Vagina (tissue), 2 donors: ENCODE data around the gene RMND1. TPM values are rescaled to one million over a fixed set of nuclear protein-coding genes. Genes with fewer than 3 reads are reported as not detected.

Source experiments
- DNase-seq, 2 donors: peaks; one replicate each; pipeline ENCODE4 v3.0.0-alpha.2; 2017; ENCODE audit errors: extremely low spot score in 2 of 2
- H3K27ac ChIP-seq: fragments of 200-600 bp; sonication (generic); one replicate; pipeline ENCODE4 v1.5.1; 2019
- H3K27me3 ChIP-seq: fragments of 200-600 bp; sonication (generic); one replicate; pipeline ENCODE4 v1.5.1; 2019
- H3K36me3 ChIP-seq, 2 donors: fragments of 200-600 bp; sonication (generic); one replicate each; pipeline ENCODE4 v1.5.1; 2017 to 2019
- H3K4me1 ChIP-seq: fragments of 200-600 bp; sonication (generic); one replicate; pipeline ENCODE4 v1.5.1; 2019
- H3K4me3 ChIP-seq, 2 donors: fragments of 200-600 bp; sonication (generic); 1 replicate in 1 of 2; 2 replicates in 1 of 2; pipeline ENCODE4 v1.5.1; 2016 to 2019
- H3K9me3 ChIP-seq: fragments of 200-600 bp; sonication (generic); one replicate; pipeline ENCODE4 v1.5.1; 2019
- POLR2A ChIP-seq, 2 donors: fragments of 450-650 bp; IDR thresholded peaks; one replicate each; pipeline ENCODE4 v1.6.1; 2017; ENCODE audit warnings: antibody characterized with exemption in 2 of 2, mild to moderate bottlenecking in 2 of 2, moderate library complexity in 2 of 2
- POLR2AphosphoS5 ChIP-seq, 2 donors: sonication (generic); formaldehyde crosslinking; IDR thresholded peaks; one replicate each; pipeline ENCODE4 v1.9.0; 2017; ENCODE audit warnings: antibody characterized with exemption in 2 of 2, mild to moderate bottlenecking in 2 of 2, low read depth in 1 of 2; ENCODE audit not compliant: insufficient read depth in 1 of 2
- intact Hi-C: fragments of 100-400 bp; cut with DNase I; formaldehyde crosslinking; loops from one replicate; pipeline ENCODE4 v1.15.1; 2023
- total RNA-seq: library from RNA; depleted of rRNA; stranded (reverse); fragments of >200 nt; gene quantifications from one replicate; pipeline ENCODE4 v1.2.3, GENCODE V29; 2016
- TF ChIP-seq, protein P1 (sequence below), 3 experiments: fragments of 450-650 bp in 2 of 3; fragments of 200-600 bp in 1 of 3; sonication (generic) in 1 of 3; IDR thresholded peaks; one replicate each; pipeline ENCODE4 v1.5.1; 2017 to 2019; ENCODE audit warnings: antibody characterized with exemption in 3 of 3, mild to moderate bottlenecking in 2 of 3, moderate library complexity in 2 of 3

RMND1 gene
- total RNA-seq, 1 donor from 2014 or later = 15.7 TPM

DNA sequence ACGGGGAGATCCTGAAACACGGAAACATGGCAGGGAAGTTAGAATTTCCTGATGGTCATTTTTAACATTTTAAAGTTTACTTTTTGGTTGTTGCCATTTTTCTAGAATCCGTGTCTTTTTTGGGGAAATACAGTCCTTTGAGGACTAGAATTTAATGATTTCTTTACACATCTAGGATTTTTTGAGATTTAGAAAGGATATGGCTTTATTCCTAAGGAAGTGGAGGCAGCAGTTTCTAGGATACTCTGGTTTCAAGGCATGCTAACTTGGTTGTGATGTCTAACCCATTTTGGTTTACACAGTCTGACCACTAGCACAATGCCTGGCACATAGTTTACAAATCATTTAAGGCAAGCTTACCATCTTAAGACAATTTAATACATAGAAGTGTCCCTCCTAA is 59.5 kb downstream of the RMND1 start:
- no peak for TF ChIP-seq POLR2AphosphoS5 (IDR thresholded peaks at IDR 0.05; ENCODE audit: insufficient read depth in 1 of 2, low read depth in 1 of 2)
- TF ChIP-seq POLR2A (IDR thresholded peaks at IDR 0.05) = no peak
- TF ChIP-seq, protein P1, sequence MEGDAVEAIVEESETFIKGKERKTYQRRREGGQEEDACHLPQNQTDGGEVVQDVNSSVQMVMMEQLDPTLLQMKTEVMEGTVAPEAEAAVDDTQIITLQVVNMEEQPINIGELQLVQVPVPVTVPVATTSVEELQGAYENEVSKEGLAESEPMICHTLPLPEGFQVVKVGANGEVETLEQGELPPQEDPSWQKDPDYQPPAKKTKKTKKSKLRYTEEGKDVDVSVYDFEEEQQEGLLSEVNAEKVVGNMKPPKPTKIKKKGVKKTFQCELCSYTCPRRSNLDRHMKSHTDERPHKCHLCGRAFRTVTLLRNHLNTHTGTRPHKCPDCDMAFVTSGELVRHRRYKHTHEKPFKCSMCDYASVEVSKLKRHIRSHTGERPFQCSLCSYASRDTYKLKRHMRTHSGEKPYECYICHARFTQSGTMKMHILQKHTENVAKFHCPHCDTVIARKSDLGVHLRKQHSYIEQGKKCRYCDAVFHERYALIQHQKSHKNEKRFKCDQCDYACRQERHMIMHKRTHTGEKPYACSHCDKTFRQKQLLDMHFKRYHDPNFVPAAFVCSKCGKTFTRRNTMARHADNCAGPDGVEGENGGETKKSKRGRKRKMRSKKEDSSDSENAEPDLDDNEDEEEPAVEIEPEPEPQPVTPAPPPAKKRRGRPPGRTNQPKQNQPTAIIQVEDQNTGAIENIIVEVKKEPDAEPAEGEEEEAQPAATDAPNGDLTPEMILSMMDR (IDR thresholded peaks at IDR 0.05) = no peak
- H3K27ac ChIP-seq = peak overlapping the region; percentile 100
- peak overlapping the region; percentile 82 to 96 for H3K4me3 ChIP-seq
- H3K27me3 ChIP-seq = no peaks in the 10 kb centered on the region
- no peaks in the 10 kb centered on the region for H3K9me3 ChIP-seq
- no peak for DNase-seq
- H3K4me1 ChIP-seq = peaks cover 55% of the 10 kb centered on the region
- no peaks in the 10 kb centered on the region for H3K36me3 ChIP-seq
- intact Hi-C loops = no loop called here

DNA sequence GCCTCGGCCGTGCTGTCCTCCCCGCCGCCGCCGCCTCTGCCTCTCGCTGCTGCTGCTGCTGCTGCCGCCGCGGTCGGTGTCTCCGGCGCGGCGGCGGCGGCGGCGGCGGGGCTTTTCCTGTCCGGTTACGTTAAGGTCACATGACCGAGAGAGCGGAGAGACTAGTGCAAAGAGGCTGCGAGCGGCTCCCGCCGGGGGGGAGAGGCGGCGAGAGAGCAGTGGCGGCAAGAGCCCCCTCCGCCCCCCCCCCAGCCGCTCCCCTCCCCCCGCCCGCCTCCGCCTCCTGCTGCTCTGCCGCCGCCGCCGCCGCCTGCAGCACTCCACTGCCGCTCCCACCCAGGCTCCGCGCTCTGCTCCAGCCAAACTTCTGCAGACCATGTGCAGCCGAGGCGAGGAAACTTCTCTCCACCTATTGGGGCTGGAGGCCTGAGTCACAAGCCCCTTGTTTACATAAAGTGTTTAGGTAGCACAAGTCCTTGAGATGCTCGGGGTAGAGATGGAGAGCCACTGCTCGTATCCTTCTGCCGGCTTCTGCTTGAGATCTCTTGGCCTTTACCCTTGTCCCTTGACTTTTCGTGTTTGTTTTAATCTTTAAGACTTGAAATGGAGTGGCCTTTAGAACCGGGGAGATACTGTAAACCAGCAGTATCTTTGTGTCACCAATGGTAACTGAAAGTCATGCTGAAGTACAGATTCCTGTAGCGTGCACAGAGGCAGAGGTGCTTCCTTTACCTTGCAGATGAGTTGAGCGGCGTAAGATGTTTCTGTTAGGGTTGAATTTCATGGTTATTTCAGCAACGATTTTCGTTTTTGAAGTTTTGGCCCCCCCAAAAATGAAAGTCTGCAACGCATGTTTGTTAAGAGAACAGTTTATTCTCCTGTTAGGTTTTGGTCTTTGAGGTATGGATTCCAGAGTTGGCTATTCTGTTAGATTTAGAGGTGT is 60.2 kb downstream of the RMND1 start, which contains the start of gene ZBTB2:
ZBTB2 (minus strand) TSS at position 89 of the 943 bp plus-strand sequence. CDS start 17,922 bp downstream, outside the sequence.
- H3K4me3 ChIP-seq = peak within 1 kb of the TSS; percentile 82 to 96
- peak in 1 of 2 donors; percentile 91 for DNase-seq
- TF ChIP-seq POLR2AphosphoS5 (IDR thresholded peaks at IDR 0.05; ENCODE audit: insufficient read depth in 1 of 2, low read depth in 1 of 2) = no peak
- TF ChIP-seq POLR2A (IDR thresholded peaks at IDR 0.05) = no peak
- TF ChIP-seq, protein P1 (IDR thresholded peaks at IDR 0.05) = no peak
- intact Hi-C loops = loop anchor here (2.0 kb wide), 1 partner anchor 61 kb away; the partner anchor contains the start of gene RMND1
- H3K27ac ChIP-seq = peak within 1 kb of the TSS; percentile 100
- no peaks in the 10 kb centered on the region for H3K27me3 ChIP-seq
- H3K4me1 ChIP-seq = peaks cover 55% of the 10 kb centered on the region
- no peaks in the 10 kb centered on the region for H3K9me3 ChIP-seq
- H3K36me3 ChIP-seq = no peaks in the 10 kb centered on the region

DNA sequence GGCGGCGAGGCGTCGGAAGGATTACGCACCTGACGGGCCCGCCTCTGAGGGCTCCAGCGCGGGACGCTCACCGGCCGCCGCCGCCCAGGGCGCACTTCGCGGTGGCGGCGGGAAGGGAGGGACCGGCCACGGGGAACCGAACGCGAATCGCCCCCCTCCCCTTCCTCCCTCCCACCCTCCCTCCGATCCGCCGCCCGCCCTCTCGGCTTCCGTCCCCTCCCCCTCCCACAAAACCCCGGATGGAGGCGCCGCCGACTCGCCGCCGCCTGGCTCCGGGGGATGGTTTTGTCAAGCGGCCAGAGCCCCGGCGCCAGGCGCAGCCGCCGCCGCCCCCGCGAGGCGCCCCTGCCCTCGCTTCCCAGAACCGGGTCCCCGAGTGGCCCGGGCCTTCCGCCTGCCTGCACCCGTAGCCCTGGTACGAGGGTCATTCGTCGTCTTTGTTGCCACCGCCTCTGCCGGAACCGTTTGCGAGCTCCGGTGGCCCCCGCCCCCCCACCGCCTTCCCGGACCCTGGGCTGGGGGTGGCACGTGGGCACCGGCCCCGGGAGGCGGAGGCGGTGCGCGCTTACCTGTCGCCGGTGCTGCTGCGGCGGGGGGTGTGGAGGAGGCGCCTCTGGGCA is 61.0 kb downstream of the RMND1 start:
- TF ChIP-seq POLR2A (IDR thresholded peaks at IDR 0.05) = no peak
- TF ChIP-seq, protein P1 (IDR thresholded peaks at IDR 0.05) = no peak
- peak in 1 of 2 donors; percentile 14 for TF ChIP-seq POLR2AphosphoS5 (IDR thresholded peaks at IDR 0.05; ENCODE audit: insufficient read depth in 1 of 2, low read depth in 1 of 2)
- Histone ChIP-seq H3K27me3 (no peaks in the 10 kb centered on the region), H3K9me3 (no peaks in the 10 kb centered on the region), H3K4me3 (peak overlapping the region; percentile 82 to 96), H3K27ac (peak overlapping the region; percentile 100), H3K36me3 (no peaks in the 10 kb centered on the region), H3K4me1 (peaks cover 55% of the 10 kb centered on the region)
- intact Hi-C loops = loop anchor here (2.0 kb wide), 1 partner anchor 62 kb away; the partner anchor contains the start of gene RMND1
- DNase-seq = no peak

DNA sequence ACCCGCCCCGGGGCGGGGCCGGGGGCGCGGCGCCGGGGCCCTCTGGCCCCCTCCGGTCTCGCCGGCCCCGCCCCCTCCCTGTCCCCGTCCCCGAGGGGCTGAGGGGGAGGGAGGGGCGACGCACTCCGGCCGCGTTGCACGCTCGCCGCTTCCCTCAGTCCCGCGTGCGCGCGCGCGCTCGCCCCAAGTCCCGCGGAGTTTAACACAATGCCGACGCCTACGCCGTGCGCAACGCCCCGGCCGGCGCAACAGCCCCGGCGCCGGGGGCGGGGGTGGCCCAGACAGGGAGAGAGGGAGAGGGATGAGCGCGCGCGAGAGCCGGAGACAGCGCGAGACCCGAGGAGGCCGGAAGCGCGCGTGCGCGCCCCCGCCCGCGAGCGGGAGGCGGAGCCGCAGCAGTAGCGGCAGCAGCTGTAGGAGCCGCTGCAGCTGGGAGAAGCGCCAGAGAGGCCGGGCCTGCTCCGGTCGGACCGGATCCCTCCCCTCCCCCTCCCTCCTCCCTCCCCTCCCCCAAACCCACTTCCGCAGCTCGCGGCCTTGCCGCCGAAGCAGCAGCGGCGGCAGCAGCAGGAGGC is 61.6 kb downstream of the RMND1 start:
- TF ChIP-seq POLR2AphosphoS5 (IDR thresholded peaks at IDR 0.05; ENCODE audit: insufficient read depth in 1 of 2, low read depth in 1 of 2) (peak in 1 of 2 donors; percentile 43), POLR2A (IDR thresholded peaks at IDR 0.05) (peak in 1 of 2 donors; percentile 80)
- TF ChIP-seq, protein P1 (IDR thresholded peaks at IDR 0.05) = no peak
- Histone ChIP-seq H3K9me3 (no peaks in the 10 kb centered on the region), H3K27ac (peak overlapping the region; percentile 100), H3K27me3 (no peaks in the 10 kb centered on the region), H3K4me3 (peak overlapping the region; percentile 82 to 96), H3K36me3 (no peaks in the 10 kb centered on the region), H3K4me1 (peaks cover 50% of the 10 kb centered on the region)
- DNase-seq = peak in 1 of 2 donors; percentile 97
- intact Hi-C loops = loop anchor here (2.0 kb wide), 1 partner anchor 62 kb away; the partner anchor contains the start of gene RMND1
